HL-60 (cell line): ENCODE data around the gene KNOP1.

Source experiments
- DNase-seq, 2 experiments: peaks; one replicate each; pipeline ENCODE4 v3.0.0-alpha.2; 2010 to 2020; ENCODE audit warnings: low read depth in 1 of 2, low spot score in 1 of 2
- H3K27ac ChIP-seq: fragments of 250-450 bp; sonication (Bioruptor Pico); replicated peaks from 2 replicates; pipeline ENCODE4 v1.5.1; 2020; ENCODE audit warnings: mild to moderate bottlenecking, moderate library complexity
- H3K27me3 ChIP-seq: fragments of 250-450 bp; sonication (Bioruptor Pico); 2 replicates; pipeline ENCODE4 v1.5.1; 2021; ENCODE audit warnings: mild to moderate bottlenecking, moderate library complexity; ENCODE audit not compliant: insufficient read depth, poor library complexity, severe bottlenecking
- H3K4me3 ChIP-seq: replicated peaks from 2 replicates; pipeline ENCODE4 v1.5.1; 2011; ENCODE audit warnings: mild to moderate bottlenecking, control low read depth, low read length; ENCODE audit not compliant: insufficient read depth
- CTCF ChIP-seq: IDR thresholded peaks from one replicate; pipeline ENCODE4 v1.5.1; 2011; ENCODE audit warnings: low read length, control low read depth, inconsistent platforms; ENCODE audit not compliant: insufficient read depth
- GABPA ChIP-seq: IDR thresholded peaks from 2 replicates; pipeline ENCODE4 v1.6.1; 2012; ENCODE audit warnings: low read depth
- POLR2AphosphoS5 ChIP-seq: IDR thresholded peaks from 2 replicates; pipeline ENCODE4 v1.6.1; 2012; ENCODE audit warnings: low read depth
- REST ChIP-seq: IDR thresholded peaks from 2 replicates; pipeline ENCODE4 v1.6.1; 2012; ENCODE audit warnings: low read depth; ENCODE audit not compliant: insufficient replicate concordance
- SPI1 ChIP-seq: IDR thresholded peaks from 2 replicates; pipeline ENCODE4 v1.6.1; 2012; ENCODE audit warnings: low read depth, mild to moderate bottlenecking, borderline replicate concordance

Gene KNOP1

GRCh38 chr16:19690196-19690595, 27.8 kb downstream of the KNOP1 start:
- H3K4me3 ChIP-seq = no peak overlapping the region
- DNase-seq = peak in 1 of 2 experiments; percentile 48
- TF ChIP-seq REST (no peak), SPI1 (no peak), GABPA (no peak), POLR2AphosphoS5 (no peak), CTCF (no peak)
- no peaks in the 10 kb centered on the region for H3K27me3 ChIP-seq
- H3K27ac ChIP-seq = no peak overlapping the region

DNA sequence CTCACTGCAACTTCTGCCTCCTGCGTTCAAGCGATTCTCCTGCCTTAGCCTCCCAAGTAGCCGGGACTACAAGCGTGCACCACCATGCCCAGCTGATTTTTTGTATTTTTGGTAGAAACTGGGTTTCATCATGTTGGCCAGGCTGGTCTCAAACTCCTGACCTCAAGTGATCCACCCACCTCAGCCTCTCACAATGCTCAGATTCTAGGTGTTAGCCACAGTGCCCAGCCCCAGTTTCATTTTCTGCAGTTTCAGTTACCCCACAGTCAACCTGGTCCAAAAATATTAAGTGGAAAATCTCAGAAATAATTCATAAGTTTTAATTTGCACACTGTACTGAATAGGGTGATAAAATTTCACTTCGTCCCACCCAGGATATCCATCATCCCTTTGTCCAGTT, 28.7 kb downstream of the KNOP1 start:
- DNase-seq = no peak

More for the DNA sequence above, 28.7 kb downstream of the KNOP1 start:
- H3K27ac ChIP-seq = no peak overlapping the region
- TF ChIP-seq POLR2AphosphoS5 (no peak), CTCF (no peak), REST (no peak), SPI1 (no peak), GABPA (no peak)
- H3K4me3 ChIP-seq = no peak overlapping the region
- H3K27me3 ChIP-seq = no peaks in the 10 kb centered on the region
